K562 (cell line): ENCODE data around the gene IKZF3. TPM values are rescaled to one million over a fixed set of nuclear protein-coding genes. Genes with fewer than 3 reads are reported as not detected.

Experiments used
- ATAC-seq: fragments of 200-7000 bp; cut with Tn5 transposase; 3 replicates; pipeline ENCODE4 v1.9.1; 2020; ENCODE audit warnings: moderate library complexity
- BruUV-seq: library from RNA; stranded (reverse); fragments of 400-500 nt; replicated peaks from 2 replicates; lab custom pipeline; 2021; lab: Mats Ljungman, UMichigan
- CTCF ChIA-PET: fragments of 300-600 bp; formaldehyde crosslinking; extraction: SDS; loops from one replicate; lab custom pipeline; 2021; ENCODE audit warnings: low intra/inter-chr PET ratio; lab: Yijun Ruan, JAX
- POLR2A ChIA-PET: fragments of 300-600, 350-650 bp; sonication (Branson Sonifier 250); formaldehyde crosslinking; extraction: SDS; loops from one replicate; lab custom pipeline; 2021; ENCODE audit warnings: antibody characterized with exemption, inconsistent platforms; lab: Yijun Ruan, JAX
- DNase-seq, 4 experiments: peaks; one replicate each; pipeline versions ENCODE4 v3.0.0 to v3.0.0-alpha.2; 2011 to 2018; ENCODE audit warnings: low spot score in 3 of 4, mixed read lengths in 3 of 4; ENCODE audit errors: extremely low read depth in 1 of 4
- FAIRE-seq: peaks from 2 replicates; lab custom pipeline; 2011; peaks lifted over from hg19 to GRCh38; lab: Jason Lieb, UNC
- H2AFZ ChIP-seq: 2 replicates; pipeline ENCODE4 v1.6.0; 2011; ENCODE audit warnings: low read depth, low read length, control low read depth, inconsistent platforms
- H3K27ac ChIP-seq: fragments of 200-600 bp; 3 replicates; pipeline ENCODE4 v1.8.0; 2011; ENCODE audit warnings: low read depth, mild to moderate bottlenecking, control low read depth, inconsistent platforms, low read length, moderate library complexity, mixed read lengths; ENCODE audit errors: extremely low read depth
- H3K27me3 ChIP-seq, 2 experiments: fragments of 300-600 bp in 1 of 2; 2 replicates in 1 of 2; 3 replicates in 1 of 2; pipeline versions ENCODE4 v1.6.0 to v1.8.0; 2011; ENCODE audit warnings: inconsistent platforms in 2 of 2, low read length in 2 of 2, mild to moderate bottlenecking in 1 of 2, mixed read lengths in 1 of 2, moderate library complexity in 1 of 2; ENCODE audit not compliant: control insufficient read depth in 2 of 2, insufficient read depth in 2 of 2
- H3K36me3 ChIP-seq: fragments of 300-600 bp; 3 replicates; pipeline ENCODE4 v1.8.0; 2011; ENCODE audit warnings: mild to moderate bottlenecking, low read length, inconsistent platforms; ENCODE audit not compliant: control insufficient read depth, insufficient read depth
- H3K4me1 ChIP-seq, 2 experiments: fragments of 200-600 bp in 1 of 2; replicated peaks in 1 of 2; 2 replicates in 1 of 2; 3 replicates in 1 of 2; pipeline versions ENCODE4 v1.5.1 to v1.8.0; 2011; ENCODE audit warnings: inconsistent platforms in 2 of 2, low read length in 2 of 2, mild to moderate bottlenecking in 1 of 2, mixed read lengths in 1 of 2, moderate library complexity in 1 of 2; ENCODE audit not compliant: control insufficient read depth in 2 of 2, insufficient read depth in 2 of 2
- H3K4me2 ChIP-seq: 2 replicates; pipeline ENCODE4 v1.6.1; 2011; ENCODE audit warnings: low read length, control low read depth, inconsistent platforms, mixed read lengths; ENCODE audit not compliant: insufficient read depth
- H3K4me3 ChIP-seq: fragments of 200-600 bp; sonication (generic), shearing (Covaris generic); 2 replicates; pipeline ENCODE4 v1.5.1; 2016; ENCODE audit warnings: control low read depth, inconsistent platforms
- H3K79me2 ChIP-seq: fragments of 200-600 bp; 3 replicates; pipeline ENCODE4 v1.8.0; 2011; ENCODE audit warnings: low read length, inconsistent platforms; ENCODE audit not compliant: control insufficient read depth, insufficient read depth
- H3K9ac ChIP-seq, 2 experiments: 2 replicates each; pipeline versions ENCODE4 v1.6.0 to v1.6.1; 2011; ENCODE audit warnings: low read depth in 2 of 2, low read length in 2 of 2, control low read depth in 1 of 2, inconsistent platforms in 1 of 2, mild to moderate bottlenecking in 1 of 2, mixed read lengths in 1 of 2; ENCODE audit not compliant: insufficient read depth in 1 of 2
- H3K9me1 ChIP-seq: one replicate; pipeline ENCODE4 v1.6.0; 2011; ENCODE audit warnings: inconsistent platforms, mild to moderate bottlenecking, low read length, moderate library complexity; ENCODE audit not compliant: control insufficient read depth, insufficient read depth
- H3K9me3 ChIP-seq: replicated peaks from 2 replicates; pipeline ENCODE4 v1.5.1; 2011; ENCODE audit warnings: low read depth, low read length, inconsistent platforms; ENCODE audit not compliant: control insufficient read depth, insufficient read depth
- H4K20me1 ChIP-seq: replicated peaks from 2 replicates; pipeline ENCODE4 v1.6.1; 2011; ENCODE audit warnings: low read length, inconsistent platforms, mixed read lengths; ENCODE audit not compliant: control insufficient read depth, insufficient read depth
- CREM ChIP-seq: IDR thresholded peaks from 2 replicates; pipeline ENCODE4 v1.6.1; 2014; ENCODE audit warnings: antibody characterized with exemption, low read depth
- FOXA3 ChIP-seq, 2 experiments: fragments of 450-650 bp in 1 of 2; sonication (generic) in 1 of 2; formaldehyde crosslinking; IDR thresholded peaks in 1 of 2; conservative IDR thresholded peaks in 1 of 2; 2 replicates each; pipeline versions ENCODE4 v1.4.0 to v1.8.0; 2020 to 2022; ENCODE audit warnings: mild to moderate bottlenecking in 2 of 2, missing genetic modification reagents in 1 of 2
- HMG20B ChIP-seq: fragments of 250-450 bp; sonication (Bioruptor Pico); IDR thresholded peaks from 2 replicates; pipeline ENCODE4 v1.5.0; 2021; ENCODE audit warnings: mild to moderate bottlenecking
- RCOR1 ChIP-seq, 2 experiments: IDR thresholded peaks; 2 replicates each; pipeline ENCODE4 v1.6.1; 2012; ENCODE audit warnings: low read depth in 2 of 2, low read length in 2 of 2, borderline replicate concordance in 1 of 2, improper control_type of control experiment in 1 of 2
- SPI1 ChIP-seq: IDR thresholded peaks from 2 replicates; pipeline ENCODE4 v1.6.1; 2011; ENCODE audit warnings: low read depth, low read length, control low read depth, borderline replicate concordance
- TFAM ChIP-seq: fragments of 250-450 bp; sonication (Bioruptor Pico); conservative IDR thresholded peaks from 2 replicates; pipeline ENCODE4 v1.5.0; 2021; ENCODE audit warnings: mild to moderate bottlenecking, moderate library complexity
- ZNF184 ChIP-seq: sonication (generic); formaldehyde crosslinking; IDR thresholded peaks from 2 replicates; pipeline ENCODE4 v1.5.0; 2020; ENCODE audit warnings: missing genetic modification reagents
- WGBS: fragments of 100-300 bp; shearing (Covaris generic); methylation state at CpG from one replicate; pipeline ENCODE4 v1.1.6; 2016; ENCODE audit warnings: low coverage, mixed read lengths; ENCODE audit not compliant: insufficient coverage; ENCODE audit errors: missing lambda C conversion rate; 5-methylcytosine and 5-hydroxymethylcytosine counted together
- in situ Hi-C: fragments of 300-500 bp; cut with MboI; formaldehyde crosslinking; loops from 4 replicates; pipeline ENCODE4 v1.15.0; 2018; ENCODE audit warnings: inconsistent platforms, mixed read lengths
- intact Hi-C: fragments of 100-400 bp; cut with micrococcal nuclease; formaldehyde crosslinking; loops from 2 replicates; pipeline ENCODE4 v1.14.2; 2022
- polyA plus RNA-seq, 8 experiments: library from polyadenylated mRNA; depleted of rRNA in 4 of 8; stranded (reverse) in 5 of 8; unstranded in 3 of 8; fragments of >200 nt; fragmentation: Nextera tagmentation in 2 of 8; fragmentation: Illumina TruSeq in 1 of 8; extraction: Ambion mirVana in 2 of 8; extraction: Trizol in 1 of 8; gene quantifications; 2 replicates each; pipeline versions ENCODE4 v1.2.1 to v1.2.3, GENCODE V29; 2011 to 2014; ENCODE audit warnings: inconsistent platforms in 1 of 8, missing spikeins in 1 of 8
- total RNA-seq, 7 experiments: library from RNA; depleted of rRNA in 6 of 7; stranded (reverse); fragments of >200 nt in 6 of 7; fragmentation: Illumina TruSeq in 2 of 7; extraction: Trizol in 2 of 7; gene quantifications; 2 replicates each; pipeline versions ENCODE4 v1.2.1 to v1.2.3, GENCODE V29; 2011 to 2021; ENCODE audit warnings: low replicate concordance in 1 of 7

The IKZF3 gene
- total and polyA plus RNA-seq, 9 of the 15 experiments (the other 6 are each of a cell fraction or from before 2014, with no cell fraction given): 0.06 to 1.6 (median 0.62) TPM

- no TSS peak for BruUV-seq
- FAIRE-seq: no peak
- Histone ChIP-seq H3K9me1 (no peaks in the 10 kb centered on the region), H3K9me3 (no peaks in the 10 kb centered on the region), H3K4me1 (no peaks in the 10 kb centered on the region), H3K27ac (no peak overlapping the region), H3K27me3 (peaks cover 7 to 11% of the 10 kb centered on the region in 2 experiments; a peak in 3 of 5 replicates), H3K9ac (no peak overlapping the region), H3K4me2 (no peak overlapping the region), H2AFZ (no peak overlapping the region), H3K36me3 (no peaks in the 10 kb centered on the region), H4K20me1 (no peaks in the 10 kb centered on the region), H3K79me2 (no peaks in the 10 kb centered on the region), H3K4me3 (no peak overlapping the region)
- ATAC-seq: no peak
- no peak for TF ChIP-seq HMG20B
- no peak for TF ChIP-seq SPI1
- TF ChIP-seq ZNF184 (CRISPR knock-in tag): no peak
- no peak for TF ChIP-seq CREM
- TF ChIP-seq TFAM (CRISPR knock-in tag): no peak
- TF ChIP-seq RCOR1 (IDR thresholded peaks at IDR 0.05; ENCODE audit: borderline replicate concordance in 1 of 2, low read depth in 2 of 2, low read length in 2 of 2): no peak
- no peak for TF ChIP-seq FOXA3 (CRISPR knock-in tag; conservative IDR thresholded peaks at IDR 0.05 in 1 of 2, IDR thresholded peaks at IDR 0.05 in 1 of 2)
- in situ Hi-C loops (no loop called here), intact Hi-C loops (no loop called here)
- no peak for DNase-seq
- WGBS: 4% methylated on average over 2 of the region's 2 CpGs
- ChIA-PET CTCF (interaction anchor here (0.6 kb wide), 1 partner anchor 179 kb away, joined by 4 read pairs; no protein-coding TSS in a partner anchor), POLR2A (interaction anchor here (0.7 to 2.0 kb wide), 2 partner anchors 12 to 487 kb away, joined by 3 to 5 read pairs; no protein-coding TSS in a partner anchor)
Observed at GRCh38 chr17:39794249-39794970, 69.7 kb downstream of the IKZF3 start.
